ENCODE data around the gene C2orf69. TPM values are rescaled to one million over a fixed set of nuclear protein-coding genes. Genes with fewer than 3 reads are reported as not detected.
A peak's percentile ranks its signal among the peaks of the same experiment; 100 is the strongest.

The C2orf69 gene
- total and polyA plus RNA-seq, 7 donors: 8.0 to 21.6 (median 13.0) TPM

- intact Hi-C loops (cut with DNase I): no loop called here
- Histone ChIP-seq H3K27me3 (ENCODE audit: insufficient read depth in 3 of 3, low read length in 2 of 3) (no peaks in the 10 kb centered on the region), H3K27ac (peak overlapping the region; percentile 95), H3K36me3 (ENCODE audit: insufficient read depth in 1 of 2, low read depth in 1 of 2) (peaks cover 0 to 31% of the 10 kb centered on the region in 2 donors), H3K4me1 (peaks cover 32% of the 10 kb centered on the region), H3K9me3 (no peaks in the 10 kb centered on the region), H3K4me3 (peak overlapping the region; percentile 96)
- no peak for TF ChIP-seq CTCF (IDR thresholded peaks at IDR 0.05)
- DNase-seq (no peak), ATAC-seq (peak; percentile 35 to 64 (median 49))
- WGBS, 3 donors: 0% methylated on average over 13 of the region's 13 CpGs
Measured at GRCh38 chr2:199955007-199955338, 43.9 kb downstream of the C2orf69 start.

- peaks cover 0 to 31% of the 10 kb centered on the region in 2 donors for H3K36me3 ChIP-seq (ENCODE audit: insufficient read depth in 1 of 2, low read depth in 1 of 2)
- no peaks in the 10 kb centered on the region for H3K27me3 ChIP-seq (ENCODE audit: insufficient read depth in 3 of 3, low read length in 2 of 3)
- peak; percentile 81 to 90 for DNase-seq
- H3K4me1 ChIP-seq: peaks cover 32% of the 10 kb centered on the region
- 0% methylated on average over 64 of the region's 64 CpGs for WGBS, 3 donors
- TF ChIP-seq CTCF (IDR thresholded peaks at IDR 0.05): peak; percentile 17
- H3K4me3 ChIP-seq: peak within 1 kb of the TSS; percentile 96
- no peaks in the 10 kb centered on the region for H3K9me3 ChIP-seq
- peak within 1 kb of the TSS; percentile 95 for H3K27ac ChIP-seq
- ATAC-seq: peak; percentile 93 to 98 (median 96)
- intact Hi-C loops (cut with DNase I): no loop called here
Measured at GRCh38 chr2:199955339-199956061, 44.4 kb downstream of the C2orf69 start, which contains the start of the genes MAIP1 and TYW5. MAIP1 (plus strand) TSS chr2:199955582; CDS start chr2:199955799, 217 bp downstream. TYW5 (minus strand) TSS chr2:199955491; CDS start chr2:199955470, 21 bp downstream.

GRCh38 chr2:199956062-199956380, 44.9 kb downstream of the C2orf69 start:
- Histone ChIP-seq H3K36me3 (ENCODE audit: insufficient read depth in 1 of 2, low read depth in 1 of 2) (peaks cover 0 to 35% of the 10 kb centered on the region in 2 donors), H3K4me3 (peak overlapping the region; percentile 96), H3K27me3 (ENCODE audit: insufficient read depth in 3 of 3, low read length in 2 of 3) (no peaks in the 10 kb centered on the region), H3K27ac (peak overlapping the region; percentile 95), H3K9me3 (no peaks in the 10 kb centered on the region), H3K4me1 (peaks cover 32% of the 10 kb centered on the region)
- 0 to 1% (median 0%) methylated on average over 10 of the region's 10 CpGs for WGBS, 3 donors
- DNase-seq (no peak), ATAC-seq (no peak)
- no peak for TF ChIP-seq CTCF (IDR thresholded peaks at IDR 0.05)
- intact Hi-C loops (cut with DNase I): no loop called here

GRCh38 chr2:199958014-199958413, 46.9 kb downstream of the C2orf69 start:
- Histone ChIP-seq H3K27ac (no peak overlapping the region), H3K27me3 (ENCODE audit: insufficient read depth in 3 of 3, low read length in 2 of 3) (no peaks in the 10 kb centered on the region), H3K4me3 (no peak overlapping the region), H3K9me3 (no peaks in the 10 kb centered on the region), H3K4me1 (peaks cover 32% of the 10 kb centered on the region), H3K36me3 (ENCODE audit: insufficient read depth in 1 of 2, low read depth in 1 of 2) (peaks cover 8 to 55% of the 10 kb centered on the region in 2 donors)
- no peak for ATAC-seq
- TF ChIP-seq CTCF (IDR thresholded peaks at IDR 0.05): no peak
- intact Hi-C loops (cut with DNase I): no loop called here
- no peak for DNase-seq
- 77 to 89% (median 78%) methylated on average over 4 of the region's 4 CpGs for WGBS, 3 donors
